A673 (cell line): Measurements from ENCODE around the gene SSBP2.

Experiments
- EZH2 ChIP-seq: fragments of 200-600 bp; sonication (generic); IDR thresholded peaks from 2 replicates; pipeline ENCODE4 v1.6.1; 2017; ENCODE audit warnings: borderline replicate concordance, low read depth, mild to moderate bottlenecking, mixed read lengths, antibody characterized with exemption, low read length; ENCODE audit not compliant: poor library complexity, severe bottlenecking
- TF ChIP-seq, protein P1 (sequence below): fragments of 300-800, 200-600 bp; sonication (generic); conservative IDR thresholded peaks from 2 replicates; pipeline ENCODE4 v1.5.1; 2017; ENCODE audit warnings: low read depth, mild to moderate bottlenecking, antibody characterized with exemption, low read length, moderate library complexity, mixed read lengths

DNA sequence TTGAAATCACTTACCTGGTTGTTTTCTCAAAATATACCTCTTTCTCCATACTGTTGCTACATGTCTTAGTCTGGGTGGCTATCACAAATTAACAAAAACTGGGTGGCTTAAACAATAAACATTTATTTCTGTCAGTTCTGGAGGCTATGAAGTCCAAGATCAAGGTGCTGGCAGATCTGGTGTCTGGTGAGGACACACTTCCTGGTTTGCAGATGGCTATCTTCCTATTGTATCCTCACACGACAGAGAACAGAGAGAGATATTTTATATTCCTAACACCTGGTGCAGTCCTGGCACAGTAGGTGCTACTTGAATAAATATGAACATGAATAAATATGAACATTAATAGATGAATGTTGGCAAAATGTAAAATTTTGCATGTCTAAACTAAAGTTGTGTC, 192.7 kb downstream of the SSBP2 start:
- no peak for TF ChIP-seq EZH2
- TF ChIP-seq, protein P1, sequence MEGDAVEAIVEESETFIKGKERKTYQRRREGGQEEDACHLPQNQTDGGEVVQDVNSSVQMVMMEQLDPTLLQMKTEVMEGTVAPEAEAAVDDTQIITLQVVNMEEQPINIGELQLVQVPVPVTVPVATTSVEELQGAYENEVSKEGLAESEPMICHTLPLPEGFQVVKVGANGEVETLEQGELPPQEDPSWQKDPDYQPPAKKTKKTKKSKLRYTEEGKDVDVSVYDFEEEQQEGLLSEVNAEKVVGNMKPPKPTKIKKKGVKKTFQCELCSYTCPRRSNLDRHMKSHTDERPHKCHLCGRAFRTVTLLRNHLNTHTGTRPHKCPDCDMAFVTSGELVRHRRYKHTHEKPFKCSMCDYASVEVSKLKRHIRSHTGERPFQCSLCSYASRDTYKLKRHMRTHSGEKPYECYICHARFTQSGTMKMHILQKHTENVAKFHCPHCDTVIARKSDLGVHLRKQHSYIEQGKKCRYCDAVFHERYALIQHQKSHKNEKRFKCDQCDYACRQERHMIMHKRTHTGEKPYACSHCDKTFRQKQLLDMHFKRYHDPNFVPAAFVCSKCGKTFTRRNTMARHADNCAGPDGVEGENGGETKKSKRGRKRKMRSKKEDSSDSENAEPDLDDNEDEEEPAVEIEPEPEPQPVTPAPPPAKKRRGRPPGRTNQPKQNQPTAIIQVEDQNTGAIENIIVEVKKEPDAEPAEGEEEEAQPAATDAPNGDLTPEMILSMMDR: no peak
